Pancreas (tissue), 10 donors: ENCODE data around the gene TPH2. TPM values are rescaled to one million over a fixed set of nuclear protein-coding genes. Genes with fewer than 3 reads are reported as not detected.

Source experiments
- ATAC-seq, 4 donors: fragments of 200-7000 bp; cut with Tn5 transposase; one replicate each; pipeline versions ENCODE4 v1.8.0 to v1.9.1; 2020; ENCODE audit warnings: mild to moderate bottlenecking in 4 of 4, moderate library complexity in 4 of 4
- DNase-seq, 6 donors: peaks; one replicate each; pipeline ENCODE4 v3.0.0-alpha.2; 2020
- FAIRE-seq: peaks from 2 replicates; lab custom pipeline; 2012; peaks lifted over from hg19 to GRCh38; lab: Jason Lieb, UNC
- H3K27ac ChIP-seq, 4 donors: fragments of 200-600 bp; sonication (generic); 1 replicate in 3 of 4; 2 replicates in 1 of 4; pipeline versions ENCODE4 v1.5.0 to v1.8.0; 2020
- H3K27me3 ChIP-seq, 4 donors: fragments of 200-600 bp; one replicate each; pipeline ENCODE4 v1.8.0; 2021
- H3K36me3 ChIP-seq, 3 donors: fragments of 200-600 bp; sonication (generic) in 1 of 3; one replicate each; pipeline versions ENCODE4 v1.5.0 to v1.8.0; 2020 to 2021
- H3K4me1 ChIP-seq, 3 donors: fragments of 200-600 bp; one replicate each; pipeline ENCODE4 v1.8.0; 2021
- H3K4me3 ChIP-seq, 4 donors: fragments of 200-600 bp; sonication (generic) in 2 of 4; one replicate each; pipeline versions ENCODE4 v1.5.0 to v1.8.0; 2020 to 2021
- H3K9me3 ChIP-seq, 4 donors: fragments of 200-600 bp; one replicate each; pipeline ENCODE4 v1.8.0; 2021
- CTCF ChIP-seq, 4 donors: fragments of 200-600 bp; sonication (generic) in 3 of 4; IDR thresholded peaks; one replicate each; pipeline versions ENCODE4 v1.5.0 to v1.8.0; 2021; ENCODE audit warnings: antibody characterized with exemption in 4 of 4
- WGBS, 2 donors: extraction: QIAGEN DNeasy Blood & Tissue Kit; methylation state at CpG; one replicate each; pipeline ENCODE4 v1.1.7; 2013; 5-methylcytosine and 5-hydroxymethylcytosine counted together
- intact Hi-C, 3 donors: fragments of 100-400 bp; cut with DNase I; formaldehyde crosslinking; loops; one replicate each; pipeline versions ENCODE4 v1.11.1 to v1.14.2; 2022
- polyA plus RNA-seq, 2 donors: library from polyadenylated mRNA; stranded (reverse); fragments of 200-250 nt; gene quantifications; one replicate each; pipeline ENCODE4 v1.2.3, GENCODE V29; 2013
- total RNA-seq, 6 donors: library from RNA; stranded (reverse); fragmentation: NEBNext Ultra II Directional in 4 of 6; extraction: Animal tissue kit (Norgen Biotek cat#: 25700) in 4 of 6; gene quantifications; one replicate each; pipeline versions ENCODE4 v1.2.1 to v1.2.4, GENCODE V29; 2021 to 2023
- donor health status: healthy with polysubstance abuse.
- donor health status: DM: no; HTN: no; CAD: no; lungs with moderate emphysema.
- donor health status: DM: no; HTN: no; CAD: no.
- donor health status: control.
- donor health status: control.
- donor health status: Bipolar disorder and iron deficiency.
- donor health status: DM: yes; HTN: yes; CAD: no.
- donor health status: DM: no; HTN: no; CAD: no.
- donor health status: DM: no; HTN: no; CAD: no.
- donor health status: DM: yes; HTN: yes; CAD: no.

TPH2 gene
- total and polyA plus RNA-seq, 8 donors: not detected

GRCh38 chr12:72074956-72075355, 136.3 kb downstream of the TPH2 start:
- no peaks in the 10 kb centered on the region for H3K36me3 ChIP-seq
- WGBS, 2 donors: 65 to 68% methylated on average over 3 of the region's 3 CpGs
- TF ChIP-seq CTCF (IDR thresholded peaks at IDR 0.05): no peak
- H3K9me3 ChIP-seq: no peaks in the 10 kb centered on the region
- no peak overlapping the region for H3K27ac ChIP-seq
- no peak overlapping the region for H3K4me3 ChIP-seq
- intact Hi-C loops: no loop called here
- no peaks in the 10 kb centered on the region for H3K4me1 ChIP-seq
- DNase-seq: no peak
- ATAC-seq: no peak
- no peak for FAIRE-seq
- H3K27me3 ChIP-seq: no peaks in the 10 kb centered on the region

- Histone ChIP-seq H3K4me1 (no peaks in the 10 kb centered on the region), H3K27me3 (no peaks in the 10 kb centered on the region), H3K27ac (no peak overlapping the region), H3K36me3 (no peaks in the 10 kb centered on the region), H3K9me3 (no peaks in the 10 kb centered on the region), H3K4me3 (no peak overlapping the region)
- DNase-seq (no peak), FAIRE-seq (no peak), ATAC-seq (no peak)
- TF ChIP-seq CTCF (IDR thresholded peaks at IDR 0.05): no peak
- intact Hi-C loops: no loop called here
- WGBS, 2 donors: 75 to 84% methylated on average over 3 of the region's 3 CpGs
Measured at GRCh38 chr12:72075401-72075800, 136.8 kb downstream of the TPH2 start.

- Histone ChIP-seq H3K36me3 (no peaks in the 10 kb centered on the region), H3K27ac (no peak overlapping the region), H3K9me3 (no peaks in the 10 kb centered on the region), H3K4me3 (no peak overlapping the region), H3K27me3 (no peaks in the 10 kb centered on the region), H3K4me1 (no peaks in the 10 kb centered on the region)
- WGBS, 2 donors: 90 to 91% methylated on average over 9 of the region's 9 CpGs
- TF ChIP-seq CTCF (IDR thresholded peaks at IDR 0.05): no peak
- intact Hi-C loops: no loop called here
- no peak for ATAC-seq
- FAIRE-seq: no peak
- peak in 1 of 6 donors; percentile 29 for DNase-seq
Measured at GRCh38 chr12:72075891-72076557, 137.4 kb downstream of the TPH2 start.

GRCh38 chr12:72076558-72076915, 137.9 kb downstream of the TPH2 start:
- no peaks in the 10 kb centered on the region for H3K9me3 ChIP-seq
- H3K4me3 ChIP-seq: no peak overlapping the region
- FAIRE-seq (no peak), DNase-seq (no peak), ATAC-seq (no peak)
- H3K36me3 ChIP-seq: no peaks in the 10 kb centered on the region
- no peaks in the 10 kb centered on the region for H3K4me1 ChIP-seq
- TF ChIP-seq CTCF (IDR thresholded peaks at IDR 0.05): no peak
- H3K27me3 ChIP-seq: no peaks in the 10 kb centered on the region
- no peak overlapping the region for H3K27ac ChIP-seq
- WGBS, 2 donors: 67 to 69% methylated on average over 3 of the region's 3 CpGs
- intact Hi-C loops: no loop called here

GRCh38 chr12:72077111-72077820, 138.6 kb downstream of the TPH2 start:
- H3K9me3 ChIP-seq: no peaks in the 10 kb centered on the region
- TF ChIP-seq CTCF (IDR thresholded peaks at IDR 0.05): no peak
- no peak for FAIRE-seq
- no peak for ATAC-seq
- H3K27me3 ChIP-seq: no peaks in the 10 kb centered on the region
- H3K36me3 ChIP-seq: no peaks in the 10 kb centered on the region
- H3K4me1 ChIP-seq: no peaks in the 10 kb centered on the region
- intact Hi-C loops: no loop called here
- no peak overlapping the region for H3K27ac ChIP-seq
- no peak overlapping the region for H3K4me3 ChIP-seq
- no peak for DNase-seq
- 71 to 81% methylated on average over 5 of the region's 5 CpGs for WGBS, 2 donors
